Panc1 (cell line): ENCODE measurements around the gene PPP3R2. TPM values are rescaled to one million over a fixed set of nuclear protein-coding genes. Genes with fewer than 3 reads are reported as not detected.

Source experiments
- ATAC-seq: fragments of 200-7000 bp; cut with Tn5 transposase; 2 replicates; pipeline ENCODE4 v1.9.1; 2020; ENCODE audit warnings: mild to moderate bottlenecking, moderate library complexity
- BruUV-seq: library from RNA; stranded (reverse); fragments of 400-500 nt; replicated peaks from 2 replicates; lab custom pipeline; 2021; lab: Mats Ljungman, UMichigan
- CTCF ChIA-PET: fragments of 300-600 bp; sonication (Branson Sonifier 250); formaldehyde crosslinking; loops from one replicate; lab custom pipeline; 2022; ENCODE audit warnings: antibody characterized with exemption; lab: Charles Lee
- POLR2A ChIA-PET: fragments of 300-600 bp; sonication (Branson Sonifier 250); formaldehyde crosslinking; loops from one replicate; lab custom pipeline; 2022; ENCODE audit warnings: antibody characterized with exemption; lab: Charles Lee
- DNase-seq: peaks from one replicate; pipeline ENCODE4 v3.0.0-alpha.2; 2010; ENCODE audit warnings: low read depth, low spot score
- H3K27ac ChIP-seq: 2 replicates; pipeline ENCODE4 v1.5.1; 2011; ENCODE audit warnings: mild to moderate bottlenecking, low read length, inconsistent platforms
- H3K27me3 ChIP-seq: fragments of 200-500 bp; sonication (Bioruptor generic); 2 replicates; pipeline ENCODE4 v1.6.0; 2014; ENCODE audit warnings: low read length, inconsistent platforms; ENCODE audit not compliant: control insufficient read depth, insufficient read depth
- H3K36me3 ChIP-seq: fragments of 200-500 bp; sonication (Bioruptor generic); 2 replicates; pipeline ENCODE4 v1.5.1; 2014; ENCODE audit warnings: inconsistent platforms, mild to moderate bottlenecking, low read length, moderate library complexity; ENCODE audit not compliant: control insufficient read depth, insufficient read depth
- H3K4me1 ChIP-seq: 2 replicates; pipeline ENCODE4 v1.5.1; 2011; ENCODE audit warnings: inconsistent platforms, mild to moderate bottlenecking, low read length, moderate library complexity; ENCODE audit not compliant: control insufficient read depth, insufficient read depth
- H3K4me3 ChIP-seq, 2 experiments: 2 replicates each; pipeline ENCODE4 v1.5.1; 2011 to 2012; ENCODE audit warnings: low read depth in 2 of 2, low read length in 2 of 2, mild to moderate bottlenecking in 2 of 2, inconsistent platforms in 1 of 2, moderate library complexity in 1 of 2
- H3K9me3 ChIP-seq: fragments of 200-500 bp; sonication (Bioruptor generic); 2 replicates; pipeline ENCODE4 v1.5.1; 2014; ENCODE audit warnings: low read depth, mild to moderate bottlenecking, inconsistent platforms, low read length, moderate library complexity; ENCODE audit not compliant: control insufficient read depth, insufficient read depth
- CTCF ChIP-seq: fragments of 450-650 bp; IDR thresholded peaks from 2 replicates; pipeline ENCODE4 v1.5.1; 2017; ENCODE audit warnings: mild to moderate bottlenecking
- POLR2AphosphoS5 ChIP-seq: IDR thresholded peaks from 2 replicates; pipeline ENCODE4 v1.6.1; 2012; ENCODE audit warnings: mild to moderate bottlenecking, low read depth, low read length, moderate library complexity
- REST ChIP-seq, 2 experiments: IDR thresholded peaks; 2 replicates each; pipeline ENCODE4 v1.6.1; 2011 to 2012; ENCODE audit warnings: low read depth in 2 of 2, control low read depth in 1 of 2, low read length in 1 of 2, mild to moderate bottlenecking in 1 of 2, moderate library complexity in 1 of 2; ENCODE audit not compliant: insufficient read depth in 1 of 2
- SIN3A ChIP-seq: IDR thresholded peaks from 2 replicates; pipeline ENCODE4 v1.6.1; 2012; ENCODE audit warnings: low read depth, mild to moderate bottlenecking, low read length, moderate library complexity, borderline replicate concordance; ENCODE audit not compliant: insufficient read depth
- TCF7L2 ChIP-seq: IDR thresholded peaks from 2 replicates; pipeline ENCODE4 v1.6.1; 2011; ENCODE audit warnings: mild to moderate bottlenecking, low read depth, low read length, inconsistent platforms
- in situ Hi-C: cut with HindIII; loops from 2 replicates; pipeline ENCODE4 v1.10.0; 2016; ENCODE audit warnings: low sequenced_read_pairs, low pct_unique_long_range_greater_than_20kb
- intact Hi-C: fragments of 100-400 bp; cut with micrococcal nuclease; formaldehyde crosslinking; loops from one replicate; pipeline ENCODE4 v1.10.0; 2022; ENCODE audit not compliant: unreplicated experiment
- total RNA-seq: library from RNA; stranded (reverse); gene quantifications from one replicate; pipeline ENCODE4 v1.2.1, GENCODE V29; 2021; ENCODE audit not compliant: unreplicated experiment

The PPP3R2 gene
- total RNA-seq, 1 experiment from 2014 or later = not detected

GRCh38 chr9:101574731-101575333, 19.9 kb downstream of the PPP3R2 start:
- H3K4me1 ChIP-seq = no peaks in the 10 kb centered on the region
- ATAC-seq = no peak
- H3K36me3 ChIP-seq = no peaks in the 10 kb centered on the region
- DNase-seq = no peak
- no peak overlapping the region for H3K27ac ChIP-seq
- in situ Hi-C loops (no loop called here), intact Hi-C loops (no loop called here)
- ChIA-PET POLR2A (no interaction called here), CTCF (no interaction called here)
- BruUV-seq = no TSS peak
- no peak for TF ChIP-seq POLR2AphosphoS5
- no peak for TF ChIP-seq REST (IDR thresholded peaks at IDR 0.05; ENCODE audit: insufficient read depth in 1 of 2, low read depth in 2 of 2, low read length in 1 of 2)
- TF ChIP-seq SIN3A = no peak
- TF ChIP-seq TCF7L2 = no peak
- no peak for TF ChIP-seq CTCF
- H3K27me3 ChIP-seq = no peaks in the 10 kb centered on the region
- no peaks in the 10 kb centered on the region for H3K9me3 ChIP-seq
- H3K4me3 ChIP-seq = no peak overlapping the region

GRCh38 chr9:101572316-101572715, 22.5 kb downstream of the PPP3R2 start:
- intact Hi-C loops = no loop called here
- no TSS peak for BruUV-seq
- ATAC-seq = no peak

More at GRCh38 chr9:101572316-101572715, 22.5 kb downstream of the PPP3R2 start:
- in situ Hi-C loops = no loop called here
- Histone ChIP-seq H3K4me1 (no peaks in the 10 kb centered on the region), H3K9me3 (no peaks in the 10 kb centered on the region), H3K27me3 (no peaks in the 10 kb centered on the region), H3K27ac (no peak overlapping the region), H3K36me3 (no peaks in the 10 kb centered on the region), H3K4me3 (no peak overlapping the region)
- ChIA-PET POLR2A (no interaction called here), CTCF (no interaction called here)
- TF ChIP-seq SIN3A (no peak), POLR2AphosphoS5 (no peak), REST (IDR thresholded peaks at IDR 0.05; ENCODE audit: insufficient read depth in 1 of 2, low read depth in 2 of 2, low read length in 1 of 2) (no peak), CTCF (no peak), TCF7L2 (no peak)
- DNase-seq = no peak
